SU-DHL-6 (cell line): ENCODE measurements around the gene SELENOO.

Experiments used
- CTCF ChIP-seq: fragments of 200-600 bp; sonication (generic); IDR thresholded peaks from one replicate; pipeline ENCODE4 v1.5.1; 2017; ENCODE audit warnings: antibody characterized with exemption, mild to moderate bottlenecking, low read length, moderate library complexity; ENCODE audit not compliant: insufficient read depth, poor library complexity, severe bottlenecking
- EZH2phosphoT487 ChIP-seq: fragments of 200-600 bp; sonication (generic), shearing (Covaris generic); conservative IDR thresholded peaks from 2 replicates; pipeline ENCODE4 v1.6.1; 2018; ENCODE audit warnings: mild to moderate bottlenecking, antibody characterized with exemption, low read length, moderate library complexity, mixed read lengths

DNA sequence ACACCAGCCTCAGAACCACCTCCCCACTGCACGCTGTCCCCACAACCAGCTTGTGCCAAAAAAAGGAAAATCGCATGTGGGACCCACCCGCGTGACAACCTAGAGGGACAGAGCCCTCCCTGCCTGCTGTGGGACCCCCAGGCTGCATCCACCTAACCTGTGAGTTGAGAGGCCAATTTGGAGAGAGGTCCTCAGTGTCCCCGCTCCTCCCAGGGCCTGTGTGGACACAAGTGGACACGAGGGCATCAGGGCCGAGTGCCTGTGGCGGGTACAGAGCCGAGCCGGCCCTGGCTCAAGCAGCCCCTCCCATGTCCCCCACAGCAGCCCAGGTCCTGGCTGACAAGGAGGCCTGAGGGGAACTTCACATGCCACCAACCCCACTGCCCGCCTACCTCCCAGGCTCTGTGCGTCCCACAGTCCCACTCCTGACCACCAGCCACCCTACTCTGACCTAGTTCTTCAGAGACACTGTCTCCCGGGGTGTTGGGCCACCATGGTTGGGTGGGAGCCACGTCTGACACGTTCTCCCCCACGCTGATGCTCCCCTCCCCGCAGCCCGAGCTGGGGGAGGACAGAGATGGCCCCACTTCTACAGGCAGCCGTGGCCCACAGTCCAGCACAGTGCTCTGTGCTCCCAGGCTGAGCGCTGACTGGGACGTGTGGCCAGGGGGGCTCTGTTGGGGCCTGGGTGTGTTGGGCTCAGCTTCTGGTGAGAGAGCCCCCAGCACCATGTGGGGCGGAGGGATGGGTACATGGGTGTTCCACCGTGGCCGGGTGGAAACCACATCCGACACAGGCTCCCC is 19.2 kb downstream of the SELENOO start:
- TF ChIP-seq CTCF (no peak), EZH2phosphoT487 (no peak)
